PC-9 (cell line): ENCODE measurements around the gene PLA2G2D.

Source experiments
- CTCF ChIP-seq: fragments of 200-600 bp; sonication (generic); conservative IDR thresholded peaks from 2 replicates; pipeline ENCODE4 v1.6.1; 2017; ENCODE audit warnings: mixed run types, antibody characterized with exemption, mild to moderate bottlenecking, moderate library complexity
- EZH2 ChIP-seq: fragments of 200-600 bp; sonication (generic); IDR thresholded peaks from 2 replicates; pipeline ENCODE4 v1.8.0; 2017; ENCODE audit warnings: antibody characterized with exemption, low read depth

GRCh38 chr1:20090119-20090518 lies 29.2 kb downstream of the PLA2G2D start:
- TF ChIP-seq CTCF, result no peak
- TF ChIP-seq EZH2, result no peak
